K562 (cell line): Measurements from ENCODE around the gene RNPEP. TPM values are rescaled to one million over a fixed set of nuclear protein-coding genes. Genes with fewer than 3 reads are reported as not detected.

Source experiments
- FOXM1 ChIP-seq, 2 experiments: fragments of 450-650 bp in 1 of 2; sonication (generic) in 1 of 2; formaldehyde crosslinking in 1 of 2; IDR thresholded peaks; 2 replicates each; pipeline versions ENCODE4 v1.6.1 to v1.9.0; 2017 to 2022; ENCODE audit warnings: low read depth in 2 of 2, mild to moderate bottlenecking in 2 of 2, missing genetic modification reagents in 1 of 2, moderate library complexity in 1 of 2
- IRF1 ChIP-seq: sonication (generic); formaldehyde crosslinking; IDR thresholded peaks from 2 replicates; pipeline ENCODE4 v1.8.0; 2022; ENCODE audit warnings: missing genetic modification reagents, mild to moderate bottlenecking, borderline replicate concordance
- MCM2 ChIP-seq: fragments of 450-650 bp; IDR thresholded peaks from 2 replicates; pipeline ENCODE4 v1.6.1; 2017; ENCODE audit warnings: low read depth, mild to moderate bottlenecking
- NFE2L1 ChIP-seq: fragments of 450-650 bp; IDR thresholded peaks from 2 replicates; pipeline ENCODE4 v1.6.1; 2016; ENCODE audit warnings: missing genetic modification characterization, low read depth, mild to moderate bottlenecking, missing compliant biosample characterization, moderate library complexity, borderline replicate concordance
- REST ChIP-seq, 2 experiments: fragments of 450-650 bp; formaldehyde crosslinking in 1 of 2; IDR thresholded peaks; 2 replicates each; pipeline versions ENCODE4 v1.4.0 to v1.6.1; 2014 to 2020; ENCODE audit warnings: mild to moderate bottlenecking in 2 of 2, borderline replicate concordance in 1 of 2, low read depth in 1 of 2
- STAT5A ChIP-seq: IDR thresholded peaks from 2 replicates; pipeline ENCODE4 v1.6.1; 2012; ENCODE audit warnings: low read length, inconsistent platforms, borderline replicate concordance
- ZMIZ1 ChIP-seq, 2 experiments: fragments of 150-350 bp in 1 of 2; IDR thresholded peaks; 2 replicates each; pipeline ENCODE4 v1.6.1; 2012 to 2016; ENCODE audit warnings: low read depth in 2 of 2, low read length in 2 of 2, mild to moderate bottlenecking in 1 of 2, moderate library complexity in 1 of 2
- polyA plus RNA-seq, 8 experiments: library from polyadenylated mRNA; depleted of rRNA in 4 of 8; stranded (reverse) in 5 of 8; unstranded in 3 of 8; fragments of >200 nt; fragmentation: Nextera tagmentation in 2 of 8; fragmentation: Illumina TruSeq in 1 of 8; extraction: Ambion mirVana in 2 of 8; extraction: Trizol in 1 of 8; gene quantifications; 2 replicates each; pipeline versions ENCODE4 v1.2.1 to v1.2.3, GENCODE V29; 2011 to 2014; ENCODE audit warnings: inconsistent platforms in 1 of 8, missing spikeins in 1 of 8
- total RNA-seq, 7 experiments: library from RNA; depleted of rRNA in 6 of 7; stranded (reverse); fragments of >200 nt in 6 of 7; fragmentation: Illumina TruSeq in 2 of 7; extraction: Trizol in 2 of 7; gene quantifications; 2 replicates each; pipeline versions ENCODE4 v1.2.1 to v1.2.3, GENCODE V29; 2011 to 2021; ENCODE audit warnings: low replicate concordance in 1 of 7
- TF ChIP-seq, protein P1 (sequence below): fragments of 200-800 bp; sonication (Bioruptor generic); IDR thresholded peaks from 2 replicates; pipeline ENCODE4 v1.6.1; 2016; ENCODE audit warnings: missing genetic modification characterization, missing compliant biosample characterization

Gene RNPEP
- total and polyA plus RNA-seq, 9 of the 15 experiments (the other 6 are each of a cell fraction or from before 2014, with no cell fraction given): 27.5 to 131 (median 63.4) TPM

DNA sequence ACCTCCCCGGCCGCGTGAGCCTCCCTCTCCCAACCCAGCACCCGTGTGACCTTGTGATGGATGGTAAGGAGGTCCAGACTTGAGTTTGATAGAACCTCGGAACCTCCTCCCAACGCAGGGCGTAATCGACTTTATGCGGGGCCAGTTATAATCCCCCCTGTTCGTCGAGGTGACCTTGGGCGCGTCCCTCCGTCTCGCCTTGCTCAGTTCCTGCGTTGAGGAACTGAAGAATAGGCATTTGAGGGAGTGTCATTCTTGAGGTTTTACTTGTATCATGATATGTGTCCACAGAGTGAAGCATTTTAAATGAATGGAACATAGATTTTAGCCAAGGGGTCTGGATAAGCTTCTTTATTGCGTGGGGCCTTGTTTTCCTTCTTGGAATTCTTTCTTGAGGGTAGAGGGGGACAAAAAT lies 26.7 kb upstream of the RNPEP start (continued):
- TF ChIP-seq ZMIZ1 (IDR thresholded peaks at IDR 0.05; ENCODE audit: low read depth in 2 of 2, low read length in 2 of 2): no peak
- 0 out of 2 replicates have a peak, but pooled peaks have one; percentile 15 for TF ChIP-seq IRF1
- TF ChIP-seq REST (IDR thresholded peaks at IDR 0.05; ENCODE audit: borderline replicate concordance): no peak
- no peak for TF ChIP-seq REST (CRISPR knock-in tag; IDR thresholded peaks at IDR 0.05; ENCODE audit: low read depth)
- TF ChIP-seq FOXM1 (IDR thresholded peaks at IDR 0.05; ENCODE audit: low read depth): no peak
- peak; percentile 36; the same call in 1 of the 2 replicates for TF ChIP-seq FOXM1 (CRISPR knock-in tag; IDR thresholded peaks at IDR 0.05; ENCODE audit: low read depth)
- TF ChIP-seq, protein P1, sequence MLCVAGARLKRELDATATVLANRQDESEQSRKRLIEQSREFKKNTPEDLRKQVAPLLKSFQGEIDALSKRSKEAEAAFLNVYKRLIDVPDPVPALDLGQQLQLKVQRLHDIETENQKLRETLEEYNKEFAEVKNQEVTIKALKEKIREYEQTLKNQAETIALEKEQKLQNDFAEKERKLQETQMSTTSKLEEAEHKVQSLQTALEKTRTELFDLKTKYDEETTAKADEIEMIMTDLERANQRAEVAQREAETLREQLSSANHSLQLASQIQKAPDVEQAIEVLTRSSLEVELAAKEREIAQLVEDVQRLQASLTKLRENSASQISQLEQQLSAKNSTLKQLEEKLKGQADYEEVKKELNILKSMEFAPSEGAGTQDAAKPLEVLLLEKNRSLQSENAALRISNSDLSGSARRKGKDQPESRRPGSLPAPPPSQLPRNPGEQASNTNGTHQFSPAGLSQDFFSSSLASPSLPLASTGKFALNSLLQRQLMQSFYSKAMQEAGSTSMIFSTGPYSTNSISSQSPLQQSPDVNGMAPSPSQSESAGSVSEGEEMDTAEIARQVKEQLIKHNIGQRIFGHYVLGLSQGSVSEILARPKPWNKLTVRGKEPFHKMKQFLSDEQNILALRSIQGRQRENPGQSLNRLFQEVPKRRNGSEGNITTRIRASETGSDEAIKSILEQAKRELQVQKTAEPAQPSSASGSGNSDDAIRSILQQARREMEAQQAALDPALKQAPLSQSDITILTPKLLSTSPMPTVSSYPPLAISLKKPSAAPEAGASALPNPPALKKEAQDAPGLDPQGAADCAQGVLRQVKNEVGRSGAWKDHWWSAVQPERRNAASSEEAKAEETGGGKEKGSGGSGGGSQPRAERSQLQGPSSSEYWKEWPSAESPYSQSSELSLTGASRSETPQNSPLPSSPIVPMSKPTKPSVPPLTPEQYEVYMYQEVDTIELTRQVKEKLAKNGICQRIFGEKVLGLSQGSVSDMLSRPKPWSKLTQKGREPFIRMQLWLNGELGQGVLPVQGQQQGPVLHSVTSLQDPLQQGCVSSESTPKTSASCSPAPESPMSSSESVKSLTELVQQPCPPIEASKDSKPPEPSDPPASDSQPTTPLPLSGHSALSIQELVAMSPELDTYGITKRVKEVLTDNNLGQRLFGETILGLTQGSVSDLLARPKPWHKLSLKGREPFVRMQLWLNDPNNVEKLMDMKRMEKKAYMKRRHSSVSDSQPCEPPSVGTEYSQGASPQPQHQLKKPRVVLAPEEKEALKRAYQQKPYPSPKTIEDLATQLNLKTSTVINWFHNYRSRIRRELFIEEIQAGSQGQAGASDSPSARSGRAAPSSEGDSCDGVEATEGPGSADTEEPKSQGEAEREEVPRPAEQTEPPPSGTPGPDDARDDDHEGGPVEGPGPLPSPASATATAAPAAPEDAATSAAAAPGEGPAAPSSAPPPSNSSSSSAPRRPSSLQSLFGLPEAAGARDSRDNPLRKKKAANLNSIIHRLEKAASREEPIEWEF (CRISPR knock-in tag): no peak
- TF ChIP-seq NFE2L1 (tag): no peak
- TF ChIP-seq STAT5A: peak; percentile 21; the same call in 1 of the 2 replicates
- TF ChIP-seq MCM2: no peak
